SK-N-MC (cell line): ENCODE data around the gene CSTF2T.

Experiments
- EZH2 ChIP-seq: fragments of 200-600 bp; sonication (generic); IDR thresholded peaks from one replicate; pipeline ENCODE4 v1.6.1; 2017; ENCODE audit warnings: antibody characterized with exemption
- FOXP2 ChIP-seq: optimal IDR thresholded peaks from 2 replicates; pipeline ENCODE3; 2011; ENCODE audit warnings: mild to moderate bottlenecking, moderate library complexity; ENCODE audit not compliant: insufficient read depth; ENCODE audit errors: extremely low read length, control extremely low read depth
- POLR2AphosphoS5 ChIP-seq: IDR thresholded peaks from 2 replicates; pipeline ENCODE4 v1.6.1; 2012; ENCODE audit warnings: mild to moderate bottlenecking, low read depth, low read length, borderline replicate concordance

DNA sequence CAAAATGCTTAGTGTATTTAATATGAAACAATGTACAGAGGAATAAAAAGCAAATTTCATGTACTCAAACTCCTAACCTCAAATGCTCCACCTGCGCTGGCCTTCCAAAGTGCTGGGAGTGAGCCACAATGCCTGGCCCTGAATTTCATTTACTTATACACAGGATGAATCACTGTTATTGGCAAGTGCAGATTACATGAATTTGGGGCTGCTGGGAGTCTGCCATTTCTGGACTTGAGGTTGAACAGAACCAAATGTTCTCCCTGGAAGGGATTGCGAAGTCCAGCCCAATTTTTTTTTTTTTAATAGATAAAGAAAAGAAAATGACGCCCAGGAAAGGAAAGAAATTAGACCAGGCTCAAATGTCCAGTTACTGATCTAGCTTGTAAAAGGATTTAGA, 6.8 kb upstream of the CSTF2T start:
- TF ChIP-seq EZH2, result no peak
- no peak for TF ChIP-seq POLR2AphosphoS5
- TF ChIP-seq FOXP2, result no peak
